Urothelium cell line (cell line): ENCODE data around the gene TMEM140.

Experiments used
- DNase-seq: peaks from one replicate; pipeline ENCODE4 v3.0.0; 2011; ENCODE audit warnings: low spot score, mixed read lengths
- FAIRE-seq: peaks from 2 replicates; lab custom pipeline; 2011; peaks lifted over from hg19 to GRCh38; lab: Jason Lieb, UNC

The TMEM140 gene

GRCh38 chr7:135192914-135193536 lies 45.2 kb downstream of the TMEM140 start:
- DNase-seq (no peak), FAIRE-seq (no peak)

GRCh38 chr7:135193615-135194081 lies 45.8 kb downstream of the TMEM140 start:
- FAIRE-seq = no peak
- DNase-seq = peak; percentile 50

GRCh38 chr7:135194494-135195095 lies 46.7 kb downstream of the TMEM140 start:
- no peak for DNase-seq
- FAIRE-seq = no peak

GRCh38 chr7:135195156-135195555 lies 47.3 kb downstream of the TMEM140 start:
- FAIRE-seq (no peak), DNase-seq (no peak)

GRCh38 chr7:135195968-135196629 lies 48.2 kb downstream of the TMEM140 start:
- FAIRE-seq (no peak), DNase-seq (no peak)

- FAIRE-seq (no peak), DNase-seq (no peak)
Measured at GRCh38 chr7:135197343-135197742, 49.5 kb downstream of the TMEM140 start.

- no peak for FAIRE-seq
- DNase-seq = no peak
Measured at GRCh38 chr7:135197906-135198655, 50.2 kb downstream of the TMEM140 start.

GRCh38 chr7:135199439-135199838 lies 51.6 kb downstream of the TMEM140 start:
- FAIRE-seq = no peak
- no peak for DNase-seq

GRCh38 chr7:135200821-135201331 lies 53.0 kb downstream of the TMEM140 start:
- FAIRE-seq = no peak
- no peak for DNase-seq

- no peak for DNase-seq
- FAIRE-seq = no peak
Measured at GRCh38 chr7:135201350-135201749, 53.5 kb downstream of the TMEM140 start.

GRCh38 chr7:135204341-135204749 lies 56.5 kb downstream of the TMEM140 start:
- FAIRE-seq = no peak
- DNase-seq = no peak

GRCh38 chr7:135204876-135205275 lies 57.0 kb downstream of the TMEM140 start:
- no peak for FAIRE-seq
- DNase-seq = no peak

GRCh38 chr7:135205850-135206249 lies 58.0 kb downstream of the TMEM140 start:
- FAIRE-seq (no peak), DNase-seq (no peak)

- no peak for FAIRE-seq
- DNase-seq = no peak
Measured at GRCh38 chr7:135206941-135207391, 59.1 kb downstream of the TMEM140 start.

GRCh38 chr7:135207406-135208101 lies 59.7 kb downstream of the TMEM140 start:
- FAIRE-seq (no peak), DNase-seq (no peak)

GRCh38 chr7:135208102-135208793 lies 60.4 kb downstream of the TMEM140 start:
- DNase-seq = no peak

GRCh38 chr7:135209225-135209834 lies 61.5 kb downstream of the TMEM140 start:
- FAIRE-seq (no peak), DNase-seq (no peak)

More at GRCh38 chr7:135208102-135208793, 60.4 kb downstream of the TMEM140 start:
- FAIRE-seq = no peak

- FAIRE-seq (no peak), DNase-seq (peak; percentile 14)
Measured at GRCh38 chr7:135210888-135211178, 63.0 kb downstream of the TMEM140 start.

- no peak for FAIRE-seq
- DNase-seq = peak; percentile 99
Measured at GRCh38 chr7:135211179-135211945, 63.5 kb downstream of the TMEM140 start, which contains the start of gene WDR91. TSS of gene WDR91 (minus strand) at chr7:135211526. CDS start at chr7:135211502, 24 bp downstream.
